ENCODE measurements around the gene IFT57.

IFT57 gene

GRCh38 chr3:108133048-108133369, 89.2 kb downstream of the IFT57 start:
- peaks cover 17 to 32% of the 10 kb centered on the region in 2 donors for H3K4me1 ChIP-seq (ENCODE audit: control insufficient read depth in 1 of 2, insufficient read depth in 2 of 2, low read length in 2 of 2)
- no peak overlapping the region for H3K9ac ChIP-seq (ENCODE audit: low read depth in 1 of 2, low read length in 2 of 2)
- H3K9me3 ChIP-seq (ENCODE audit: control insufficient read depth in 1 of 2, low read length in 2 of 2) = no peaks in the 10 kb centered on the region
- no peak overlapping the region for H3K27ac ChIP-seq (ENCODE audit: low read depth, low read length)
- no peak overlapping the region for H3K4me3 ChIP-seq (ENCODE audit: low read depth in 1 of 2, low read length in 2 of 2)
- H3K27me3 ChIP-seq (ENCODE audit: control insufficient read depth in 1 of 2, insufficient read depth in 2 of 2, low read length in 2 of 2) = no peaks in the 10 kb centered on the region
- H3K36me3 ChIP-seq (ENCODE audit: control insufficient read depth in 1 of 2, insufficient read depth in 2 of 2, low read length in 2 of 2) = no peaks in the 10 kb centered on the region

- Histone ChIP-seq H3K36me3 (ENCODE audit: control insufficient read depth in 1 of 2, insufficient read depth in 2 of 2, low read length in 2 of 2) (no peaks in the 10 kb centered on the region), H3K9me3 (ENCODE audit: control insufficient read depth in 1 of 2, low read length in 2 of 2) (no peaks in the 10 kb centered on the region), H3K4me3 (ENCODE audit: low read depth in 1 of 2, low read length in 2 of 2) (no peak overlapping the region), H3K27me3 (ENCODE audit: control insufficient read depth in 1 of 2, insufficient read depth in 2 of 2, low read length in 2 of 2) (no peaks in the 10 kb centered on the region), H3K9ac (ENCODE audit: low read depth in 1 of 2, low read length in 2 of 2) (no peak overlapping the region), H3K4me1 (ENCODE audit: control insufficient read depth in 1 of 2, insufficient read depth in 2 of 2, low read length in 2 of 2) (peaks cover 19 to 33% of the 10 kb centered on the region in 2 donors), H3K27ac (ENCODE audit: low read depth, low read length) (no peak overlapping the region)
These were observed 90.6 kb downstream of the IFT57 start for GRCh38 chr3:108131475-108132134.

GRCh38 chr3:108130701-108131474, 91.3 kb downstream of the IFT57 start:
- no peak overlapping the region for H3K9ac ChIP-seq (ENCODE audit: low read depth in 1 of 2, low read length in 2 of 2)
- H3K4me1 ChIP-seq (ENCODE audit: control insufficient read depth in 1 of 2, insufficient read depth in 2 of 2, low read length in 2 of 2) = peaks cover 24 to 36% of the 10 kb centered on the region in 2 donors
- H3K36me3 ChIP-seq (ENCODE audit: control insufficient read depth in 1 of 2, insufficient read depth in 2 of 2, low read length in 2 of 2) = no peaks in the 10 kb centered on the region
- H3K27ac ChIP-seq (ENCODE audit: low read depth, low read length) = no peak overlapping the region
- no peaks in the 10 kb centered on the region for H3K9me3 ChIP-seq (ENCODE audit: control insufficient read depth in 1 of 2, low read length in 2 of 2)
- H3K27me3 ChIP-seq (ENCODE audit: control insufficient read depth in 1 of 2, insufficient read depth in 2 of 2, low read length in 2 of 2) = no peaks in the 10 kb centered on the region
- H3K4me3 ChIP-seq (ENCODE audit: low read depth in 1 of 2, low read length in 2 of 2) = no peak overlapping the region

GRCh38 chr3:108130236-108130635, 92.0 kb downstream of the IFT57 start:
- H3K4me1 ChIP-seq (ENCODE audit: control insufficient read depth in 1 of 2, insufficient read depth in 2 of 2, low read length in 2 of 2) = peaks cover 29 to 40% of the 10 kb centered on the region in 2 donors
- no peaks in the 10 kb centered on the region for H3K9me3 ChIP-seq (ENCODE audit: control insufficient read depth in 1 of 2, low read length in 2 of 2)
- H3K9ac ChIP-seq (ENCODE audit: low read depth in 1 of 2, low read length in 2 of 2) = no peak overlapping the region
- H3K36me3 ChIP-seq (ENCODE audit: control insufficient read depth in 1 of 2, insufficient read depth in 2 of 2, low read length in 2 of 2) = no peaks in the 10 kb centered on the region
- H3K27ac ChIP-seq (ENCODE audit: low read depth, low read length) = no peak overlapping the region
- H3K4me3 ChIP-seq (ENCODE audit: low read depth in 1 of 2, low read length in 2 of 2) = no peak overlapping the region
- H3K27me3 ChIP-seq (ENCODE audit: control insufficient read depth in 1 of 2, insufficient read depth in 2 of 2, low read length in 2 of 2) = no peaks in the 10 kb centered on the region

- Histone ChIP-seq H3K36me3 (ENCODE audit: control insufficient read depth in 1 of 2, insufficient read depth in 2 of 2, low read length in 2 of 2) (no peaks in the 10 kb centered on the region), H3K27ac (ENCODE audit: low read depth, low read length) (no peak overlapping the region), H3K9me3 (ENCODE audit: control insufficient read depth in 1 of 2, low read length in 2 of 2) (no peaks in the 10 kb centered on the region), H3K4me3 (ENCODE audit: low read depth in 1 of 2, low read length in 2 of 2) (peak overlapping the region; percentile 11 to 48), H3K9ac (ENCODE audit: low read depth in 1 of 2, low read length in 2 of 2) (no peak overlapping the region), H3K4me1 (ENCODE audit: control insufficient read depth in 1 of 2, insufficient read depth in 2 of 2, low read length in 2 of 2) (peaks cover 33 to 36% of the 10 kb centered on the region in 2 donors), H3K27me3 (ENCODE audit: control insufficient read depth in 1 of 2, insufficient read depth in 2 of 2, low read length in 2 of 2) (no peaks in the 10 kb centered on the region)
These were observed 94.8 kb downstream of the IFT57 start for GRCh38 chr3:108127301-108127988.

GRCh38 chr3:108126348-108126747, 95.9 kb downstream of the IFT57 start:
- H3K9me3 ChIP-seq (ENCODE audit: control insufficient read depth in 1 of 2, low read length in 2 of 2) = no peaks in the 10 kb centered on the region
- H3K36me3 ChIP-seq (ENCODE audit: control insufficient read depth in 1 of 2, insufficient read depth in 2 of 2, low read length in 2 of 2) = no peaks in the 10 kb centered on the region
- no peaks in the 10 kb centered on the region for H3K27me3 ChIP-seq (ENCODE audit: control insufficient read depth in 1 of 2, insufficient read depth in 2 of 2, low read length in 2 of 2)
- no peak overlapping the region for H3K9ac ChIP-seq (ENCODE audit: low read depth in 1 of 2, low read length in 2 of 2)
- no peak overlapping the region for H3K4me3 ChIP-seq (ENCODE audit: low read depth in 1 of 2, low read length in 2 of 2)
- H3K27ac ChIP-seq (ENCODE audit: low read depth, low read length) = no peak overlapping the region
- peaks cover 24 to 25% of the 10 kb centered on the region in 2 donors for H3K4me1 ChIP-seq (ENCODE audit: control insufficient read depth in 1 of 2, insufficient read depth in 2 of 2, low read length in 2 of 2)

- Histone ChIP-seq H3K4me1 (ENCODE audit: control insufficient read depth in 1 of 2, insufficient read depth in 2 of 2, low read length in 2 of 2) (peaks cover 23 to 25% of the 10 kb centered on the region in 2 donors), H3K27ac (ENCODE audit: low read depth, low read length) (no peak overlapping the region), H3K4me3 (ENCODE audit: low read depth in 1 of 2, low read length in 2 of 2) (peak overlapping the region in 1 of 2 donors; percentile 23), H3K9me3 (ENCODE audit: control insufficient read depth in 1 of 2, low read length in 2 of 2) (no peaks in the 10 kb centered on the region), H3K27me3 (ENCODE audit: control insufficient read depth in 1 of 2, insufficient read depth in 2 of 2, low read length in 2 of 2) (no peaks in the 10 kb centered on the region), H3K9ac (ENCODE audit: low read depth in 1 of 2, low read length in 2 of 2) (no peak overlapping the region), H3K36me3 (ENCODE audit: control insufficient read depth in 1 of 2, insufficient read depth in 2 of 2, low read length in 2 of 2) (no peaks in the 10 kb centered on the region)
These were observed 96.6 kb downstream of the IFT57 start for GRCh38 chr3:108125550-108126071.

GRCh38 chr3:108125153-108125543, 97.1 kb downstream of the IFT57 start:
- Histone ChIP-seq H3K9me3 (ENCODE audit: control insufficient read depth in 1 of 2, low read length in 2 of 2) (no peaks in the 10 kb centered on the region), H3K27me3 (ENCODE audit: control insufficient read depth in 1 of 2, insufficient read depth in 2 of 2, low read length in 2 of 2) (no peaks in the 10 kb centered on the region), H3K9ac (ENCODE audit: low read depth in 1 of 2, low read length in 2 of 2) (no peak overlapping the region), H3K4me1 (ENCODE audit: control insufficient read depth in 1 of 2, insufficient read depth in 2 of 2, low read length in 2 of 2) (peaks cover 23 to 25% of the 10 kb centered on the region in 2 donors), H3K27ac (ENCODE audit: low read depth, low read length) (no peak overlapping the region), H3K36me3 (ENCODE audit: control insufficient read depth in 1 of 2, insufficient read depth in 2 of 2, low read length in 2 of 2) (no peaks in the 10 kb centered on the region), H3K4me3 (ENCODE audit: low read depth in 1 of 2, low read length in 2 of 2) (no peak overlapping the region)

- no peak overlapping the region for H3K27ac ChIP-seq (ENCODE audit: low read depth, low read length)
- peak overlapping the region; percentile 2 to 42 for H3K4me3 ChIP-seq (ENCODE audit: low read depth in 1 of 2, low read length in 2 of 2)
- H3K36me3 ChIP-seq (ENCODE audit: control insufficient read depth in 1 of 2, insufficient read depth in 2 of 2, low read length in 2 of 2) = no peaks in the 10 kb centered on the region
- no peaks in the 10 kb centered on the region for H3K27me3 ChIP-seq (ENCODE audit: control insufficient read depth in 1 of 2, insufficient read depth in 2 of 2, low read length in 2 of 2)
- H3K9ac ChIP-seq (ENCODE audit: low read depth in 1 of 2, low read length in 2 of 2) = peak overlapping the region in 1 of 2 donors; percentile 8
- no peaks in the 10 kb centered on the region for H3K9me3 ChIP-seq (ENCODE audit: control insufficient read depth in 1 of 2, low read length in 2 of 2)
- H3K4me1 ChIP-seq (ENCODE audit: control insufficient read depth in 1 of 2, insufficient read depth in 2 of 2, low read length in 2 of 2) = peaks cover 23 to 25% of the 10 kb centered on the region in 2 donors
These were observed 97.7 kb downstream of the IFT57 start for GRCh38 chr3:108124337-108125152.

Data from duodenal mucosa (tissue), 2 donors.